NCI-H187 (cell line): Measurements from ENCODE around the gene TOPBP1.
"Not testable (repeated sequence)": the region's sequence is repeated elsewhere in the genome, so short reads cannot be mapped to it uniquely, and the experiment has no call there.

ENCODE experiments used
- DNase-seq, 2 experiments: peaks; one replicate each; lab custom pipeline; 2025; lab: John Stamatoyannopoulos, UW

TOPBP1 gene

GRCh38 chr3:133674290-133674919 lies 12.7 kb upstream of the TOPBP1 start:
- no peak for DNase-seq

- no peak for DNase-seq
Measured at GRCh38 chr3:133673746-133674145, 12.0 kb upstream of the TOPBP1 start.

GRCh38 chr3:133672461-133672860 lies 10.7 kb upstream of the TOPBP1 start:
- no peak for DNase-seq

- DNase-seq = no peak
Measured at GRCh38 chr3:133670525-133670995, 8.8 kb upstream of the TOPBP1 start.

- no peak for DNase-seq
Measured at GRCh38 chr3:133669949-133670524, 8.3 kb upstream of the TOPBP1 start.

GRCh38 chr3:133667118-133667517 lies 5.4 kb upstream of the TOPBP1 start:
- DNase-seq = no peak

- DNase-seq = not testable (repeated sequence)
Measured at GRCh38 chr3:133665188-133665587, 3.4 kb upstream of the TOPBP1 start.

GRCh38 chr3:133663569-133664313 lies 2.0 kb upstream of the TOPBP1 start:
- peak in 1 of 2 experiments; percentile 44 for DNase-seq

- peak in 1 of 2 experiments; percentile 33 for DNase-seq
Measured at GRCh38 chr3:133662278-133662651, 524 bp upstream of the TOPBP1 start.

- DNase-seq = no peak
Measured at GRCh38 chr3:133659806-133660205, 1.9 kb downstream of the TOPBP1 start.

- DNase-seq = no peak
Measured at GRCh38 chr3:133655731-133656515, 5.8 kb downstream of the TOPBP1 start.

GRCh38 chr3:133649486-133650068 lies 12.2 kb downstream of the TOPBP1 start:
- DNase-seq = no peak

GRCh38 chr3:133644768-133645167 lies 17.0 kb downstream of the TOPBP1 start:
- DNase-seq = no peak

GRCh38 chr3:133643611-133644010 lies 18.1 kb downstream of the TOPBP1 start:
- DNase-seq = no peak

- DNase-seq = no peak
Measured at GRCh38 chr3:133641254-133641653, 20.5 kb downstream of the TOPBP1 start.

GRCh38 chr3:133633439-133633838 lies 28.3 kb downstream of the TOPBP1 start:
- no peak for DNase-seq

GRCh38 chr3:133629146-133629545 lies 32.6 kb downstream of the TOPBP1 start:
- DNase-seq = no peak

- DNase-seq = no peak
Measured at GRCh38 chr3:133627789-133628188, 34.0 kb downstream of the TOPBP1 start.

- DNase-seq = no peak
Measured at GRCh38 chr3:133620066-133620784, 41.5 kb downstream of the TOPBP1 start.

GRCh38 chr3:133611534-133611933 lies 50.2 kb downstream of the TOPBP1 start:
- no peak for DNase-seq

GRCh38 chr3:133610031-133610430 lies 51.7 kb downstream of the TOPBP1 start:
- no peak for DNase-seq
